HepG2 (cell line): ENCODE results near the gene GARIN5A. TPM values are rescaled to one million over a fixed set of nuclear protein-coding genes. Genes with fewer than 3 reads are reported as not detected.

Experiments used
- ARNT ChIP-seq: fragments of 450-650 bp; IDR thresholded peaks from 2 replicates; pipeline ENCODE4 v1.6.1; 2017
- ARNT2 ChIP-seq: sonication (generic); formaldehyde crosslinking; IDR thresholded peaks from 2 replicates; pipeline ENCODE4 v1.8.0; 2022; ENCODE audit warnings: mild to moderate bottlenecking, low read depth, missing genetic modification reagents, moderate library complexity
- CBX5 ChIP-seq: sonication (generic); formaldehyde crosslinking; IDR thresholded peaks from 2 replicates; pipeline ENCODE4 v1.4.0; 2020; ENCODE audit warnings: missing genetic modification reagents, borderline replicate concordance
- CEBPG ChIP-seq: IDR thresholded peaks from 2 replicates; pipeline ENCODE4 v1.6.1; 2016
- CHD4 ChIP-seq: fragments of 200-600 bp; sonication (generic); IDR thresholded peaks from 2 replicates; pipeline ENCODE4 v1.7.0; 2017; ENCODE audit warnings: mild to moderate bottlenecking, low read length, borderline replicate concordance
- EEA1 ChIP-seq: sonication (generic); formaldehyde crosslinking; IDR thresholded peaks from 2 replicates; pipeline ENCODE4 v1.5.1; 2020; ENCODE audit warnings: mild to moderate bottlenecking, missing genetic modification reagents, borderline replicate concordance
- GATAD2A ChIP-seq: IDR thresholded peaks from 2 replicates; pipeline ENCODE4 v1.6.1; 2016
- HOXA3 ChIP-seq: sonication (generic); formaldehyde crosslinking; IDR thresholded peaks from 2 replicates; pipeline ENCODE4 v1.5.0; 2020; ENCODE audit warnings: missing genetic modification reagents
- HOXD1 ChIP-seq: sonication (generic); formaldehyde crosslinking; IDR thresholded peaks from 2 replicates; pipeline ENCODE4 v1.5.0; 2020; ENCODE audit warnings: missing genetic modification reagents
- MYNN ChIP-seq: sonication (generic); formaldehyde crosslinking; IDR thresholded peaks from 2 replicates; pipeline ENCODE4 v1.4.0; 2020; ENCODE audit warnings: mild to moderate bottlenecking, low read depth, missing genetic modification reagents
- RBFOX2 ChIP-seq: fragments of 200-400 bp; formaldehyde crosslinking; IDR thresholded peaks from 2 replicates; pipeline ENCODE4 v1.6.1; 2017; ENCODE audit warnings: low read depth, mild to moderate bottlenecking, low read length
- SALL1 ChIP-seq: sonication (generic); formaldehyde crosslinking; IDR thresholded peaks from 2 replicates; pipeline ENCODE4 v1.8.0; 2022; ENCODE audit warnings: mild to moderate bottlenecking, missing genetic modification reagents
- SALL2 ChIP-seq: sonication (generic); formaldehyde crosslinking; IDR thresholded peaks from 2 replicates; pipeline ENCODE4 v1.8.1; 2023; ENCODE audit warnings: mild to moderate bottlenecking, missing genetic modification reagents, inconsistent platforms
- SIX1 ChIP-seq: sonication (generic); formaldehyde crosslinking; IDR thresholded peaks from 2 replicates; pipeline ENCODE4 v1.4.0; 2020; ENCODE audit warnings: missing genetic modification reagents, borderline replicate concordance
- SNAPC2 ChIP-seq: sonication (generic); formaldehyde crosslinking; IDR thresholded peaks from 2 replicates; pipeline ENCODE4 v1.8.1; 2022; ENCODE audit warnings: mild to moderate bottlenecking, missing genetic modification reagents
- TRIM24 ChIP-seq: sonication (generic); formaldehyde crosslinking; IDR thresholded peaks from 2 replicates; pipeline ENCODE4 v1.8.0; 2022; ENCODE audit warnings: mild to moderate bottlenecking, missing genetic modification reagents
- ZNF670 ChIP-seq: sonication (generic); formaldehyde crosslinking; IDR thresholded peaks from 2 replicates; pipeline ENCODE4 v1.8.0; 2022; ENCODE audit warnings: mild to moderate bottlenecking, missing genetic modification reagents, borderline replicate concordance
- ZNF83 ChIP-seq: sonication (generic); formaldehyde crosslinking; IDR thresholded peaks from 2 replicates; pipeline ENCODE4 v1.4.0; 2020; ENCODE audit warnings: missing genetic modification reagents, mild to moderate bottlenecking, borderline replicate concordance
- polyA plus RNA-seq, 8 experiments: library from polyadenylated mRNA; depleted of rRNA in 3 of 8; stranded (reverse) in 7 of 8; unstranded in 1 of 8; fragments of >200 nt; fragmentation: Illumina TruSeq in 4 of 8; extraction: Trizol in 4 of 8; gene quantifications; 2 replicates each; pipeline versions ENCODE4 v1.2.1 to v1.2.3, GENCODE V29; 2011 to 2016; ENCODE audit warnings: low read depth in 4 of 8, missing spikeins in 1 of 8, mixed read lengths in 1 of 8; ENCODE audit not compliant: insufficient read depth in 1 of 8
- total RNA-seq, 5 experiments: library from RNA; depleted of rRNA; stranded (reverse); fragments of >200 nt; fragmentation: Illumina TruSeq; extraction: Trizol; gene quantifications; 2 replicates each; pipeline ENCODE4 v1.2.3, GENCODE V29; 2016; ENCODE audit warnings: low read depth in 1 of 5
- TF ChIP-seq, protein P1 (sequence below): sonication (generic); formaldehyde crosslinking; IDR thresholded peaks from 2 replicates; pipeline ENCODE4 v1.5.0; 2020; ENCODE audit warnings: missing genetic modification reagents, mild to moderate bottlenecking, borderline replicate concordance
- TF ChIP-seq, protein P2 (sequence below): sonication (generic); formaldehyde crosslinking; IDR thresholded peaks from 2 replicates; pipeline ENCODE4 v1.4.0; 2020; ENCODE audit warnings: missing genetic modification reagents, borderline replicate concordance
- TF ChIP-seq, protein P3 (sequence below): sonication (generic); formaldehyde crosslinking; IDR thresholded peaks from 2 replicates; pipeline ENCODE4 v1.9.0; 2021; ENCODE audit warnings: missing genetic modification reagents, mild to moderate bottlenecking, borderline replicate concordance
- TF ChIP-seq, protein P4 (sequence below): IDR thresholded peaks from 2 replicates; pipeline ENCODE4 v1.6.1; 2016; ENCODE audit warnings: mild to moderate bottlenecking, missing biosample characterization, missing genetic modification reagents

GARIN5A gene
- total and polyA plus RNA-seq, 2 of the 13 experiments (the other 11 are each of a cell fraction or from before 2014, with no cell fraction given), result not detected

DNA sequence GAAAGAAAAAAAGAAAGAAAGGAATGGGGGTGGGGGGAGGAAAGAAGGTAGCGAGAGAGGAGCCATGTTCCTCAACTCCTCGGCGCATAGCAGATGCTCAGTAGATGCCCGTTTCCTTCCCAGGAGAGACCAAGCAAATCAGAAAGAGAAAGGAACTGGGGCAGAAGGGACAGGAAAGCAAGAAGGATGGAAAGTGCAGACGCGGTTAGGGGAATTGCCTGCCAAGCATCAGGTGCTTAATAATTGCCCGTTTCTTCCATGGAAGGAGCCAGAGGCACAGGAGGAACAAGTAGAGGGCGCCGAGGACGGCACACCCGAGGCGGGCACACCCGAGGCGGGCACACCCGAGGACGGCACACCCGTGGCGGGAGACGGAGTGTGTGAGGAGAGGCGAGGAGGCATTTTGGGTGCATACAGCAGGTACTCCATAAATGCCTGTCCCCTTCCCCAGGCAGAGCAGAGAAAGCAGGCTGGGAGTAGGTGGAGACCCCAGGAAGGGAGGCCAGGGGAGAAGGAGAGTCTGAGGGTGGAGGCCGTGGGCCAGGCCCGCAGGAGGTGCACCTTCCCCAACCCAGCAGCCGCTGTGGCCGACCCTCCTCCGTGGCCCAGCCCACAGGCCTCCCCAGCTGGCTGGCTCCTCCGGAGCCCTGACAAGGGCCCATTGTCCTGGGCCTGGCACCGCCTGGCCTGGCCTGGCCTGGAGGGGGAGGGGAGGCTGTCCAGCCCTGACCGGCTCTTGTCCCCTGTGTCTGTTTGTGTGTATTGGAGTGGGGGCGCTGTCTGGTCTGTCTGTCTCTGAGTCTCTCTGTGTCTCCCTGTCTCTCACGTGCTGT, 19.8 kb upstream of the GARIN5A start (continued):
- TF ChIP-seq, protein P1, sequence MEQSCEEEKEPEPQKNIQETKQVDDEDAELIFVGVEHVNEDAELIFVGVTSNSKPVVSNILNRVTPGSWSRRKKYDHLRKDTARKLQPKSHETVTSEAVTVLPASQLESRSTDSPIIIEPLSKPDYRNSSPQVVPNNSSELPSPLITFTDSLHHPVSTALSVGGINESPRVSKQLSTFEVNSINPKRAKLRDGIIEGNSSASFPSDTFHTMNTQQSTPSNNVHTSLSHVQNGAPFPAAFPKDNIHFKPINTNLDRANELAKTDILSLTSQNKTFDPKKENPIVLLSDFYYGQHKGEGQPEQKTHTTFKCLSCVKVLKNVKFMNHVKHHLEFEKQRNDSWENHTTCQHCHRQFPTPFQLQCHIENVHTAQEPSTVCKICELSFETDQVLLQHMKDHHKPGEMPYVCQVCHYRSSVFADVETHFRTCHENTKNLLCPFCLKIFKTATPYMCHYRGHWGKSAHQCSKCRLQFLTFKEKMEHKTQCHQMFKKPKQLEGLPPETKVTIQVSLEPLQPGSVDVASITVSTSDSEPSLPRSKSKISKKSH (CRISPR knock-in tag), result no peak
- TF ChIP-seq, protein P2, sequence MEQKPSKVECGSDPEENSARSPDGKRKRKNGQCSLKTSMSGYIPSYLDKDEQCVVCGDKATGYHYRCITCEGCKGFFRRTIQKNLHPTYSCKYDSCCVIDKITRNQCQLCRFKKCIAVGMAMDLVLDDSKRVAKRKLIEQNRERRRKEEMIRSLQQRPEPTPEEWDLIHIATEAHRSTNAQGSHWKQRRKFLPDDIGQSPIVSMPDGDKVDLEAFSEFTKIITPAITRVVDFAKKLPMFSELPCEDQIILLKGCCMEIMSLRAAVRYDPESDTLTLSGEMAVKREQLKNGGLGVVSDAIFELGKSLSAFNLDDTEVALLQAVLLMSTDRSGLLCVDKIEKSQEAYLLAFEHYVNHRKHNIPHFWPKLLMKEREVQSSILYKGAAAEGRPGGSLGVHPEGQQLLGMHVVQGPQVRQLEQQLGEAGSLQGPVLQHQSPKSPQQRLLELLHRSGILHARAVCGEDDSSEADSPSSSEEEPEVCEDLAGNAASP (CRISPR knock-in tag), result peak; percentile 30; the same call in 1 of the 2 replicates
- TF ChIP-seq RBFOX2 (no peak), EEA1 (CRISPR knock-in tag) (no peak), SALL2 (CRISPR knock-in tag) (no peak), ZNF83 (CRISPR knock-in tag) (no peak), CBX5 (CRISPR knock-in tag) (no peak), SALL1 (CRISPR knock-in tag) (no peak), MYNN (CRISPR knock-in tag) (no peak), ZNF670 (CRISPR knock-in tag) (no peak), GATAD2A (CRISPR knock-in tag) (peak; percentile 35; the same call in 1 of the 2 replicates), CHD4 (0 out of 2 replicates have a peak, but pooled peaks have one; percentile 6), ARNT (no peak), HOXA3 (CRISPR knock-in tag) (no peak), TRIM24 (CRISPR knock-in tag) (no peak), SIX1 (CRISPR knock-in tag) (no peak), CEBPG (CRISPR knock-in tag) (no peak), ARNT2 (CRISPR knock-in tag) (no peak), SNAPC2 (no peak), HOXD1 (no peak)
- TF ChIP-seq, protein P3, sequence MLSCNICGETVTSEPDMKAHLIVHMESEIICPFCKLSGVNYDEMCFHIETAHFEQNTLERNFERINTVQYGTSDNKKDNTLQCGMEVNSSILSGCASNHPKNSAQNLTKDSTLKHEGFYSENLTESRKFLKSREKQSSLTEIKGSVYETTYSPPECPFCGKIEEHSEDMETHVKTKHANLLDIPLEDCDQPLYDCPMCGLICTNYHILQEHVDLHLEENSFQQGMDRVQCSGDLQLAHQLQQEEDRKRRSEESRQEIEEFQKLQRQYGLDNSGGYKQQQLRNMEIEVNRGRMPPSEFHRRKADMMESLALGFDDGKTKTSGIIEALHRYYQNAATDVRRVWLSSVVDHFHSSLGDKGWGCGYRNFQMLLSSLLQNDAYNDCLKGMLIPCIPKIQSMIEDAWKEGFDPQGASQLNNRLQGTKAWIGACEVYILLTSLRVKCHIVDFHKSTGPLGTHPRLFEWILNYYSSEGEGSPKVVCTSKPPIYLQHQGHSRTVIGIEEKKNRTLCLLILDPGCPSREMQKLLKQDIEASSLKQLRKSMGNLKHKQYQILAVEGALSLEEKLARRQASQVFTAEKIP, result no peak
- TF ChIP-seq, protein P4, sequence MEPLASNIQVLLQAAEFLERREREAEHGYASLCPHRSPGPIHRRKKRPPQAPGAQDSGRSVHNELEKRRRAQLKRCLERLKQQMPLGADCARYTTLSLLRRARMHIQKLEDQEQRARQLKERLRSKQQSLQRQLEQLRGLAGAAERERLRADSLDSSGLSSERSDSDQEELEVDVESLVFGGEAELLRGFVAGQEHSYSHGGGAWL (CRISPR knock-in tag), result no peak
